Endothelial cell of umbilical vein (primary cell): ENCODE measurements around the gene OR1N2. TPM values are rescaled to one million over a fixed set of nuclear protein-coding genes. Genes with fewer than 3 reads are reported as not detected.

ENCODE experiments used
- BruUV-seq: library from RNA; stranded (reverse); fragments of 400-500 nt; replicated peaks from 2 replicates; lab custom pipeline; 2021; lab: Mats Ljungman, UMichigan
- CTCF ChIA-PET: fragments of 300-600, 350-600 bp; sonication (Branson Sonifier 250); formaldehyde crosslinking; loops from one replicate; lab custom pipeline; 2021; ENCODE audit warnings: antibody characterized with exemption, inconsistent platforms; lab: Charles Lee
- POLR2A ChIA-PET: fragments of 300-600, 350-600 bp; sonication (Branson Sonifier 250); formaldehyde crosslinking; loops from one replicate; lab custom pipeline; 2021; ENCODE audit warnings: antibody characterized with exemption, inconsistent platforms; lab: Charles Lee
- DNase-seq: peaks from one replicate; pipeline ENCODE4 v3.0.0-alpha.2; 2011; ENCODE audit warnings: low read depth, low spot score
- FAIRE-seq: peaks from 2 replicates; lab custom pipeline; 2011; peaks lifted over from hg19 to GRCh38; lab: Jason Lieb, UNC
- H2AFZ ChIP-seq: 2 replicates; pipeline ENCODE4 v1.6.0; 2012; ENCODE audit warnings: low read depth, low read length, control low read depth, inconsistent platforms
- H3K27ac ChIP-seq: 2 replicates; pipeline ENCODE4 v1.5.1; 2011; ENCODE audit warnings: low read depth, mild to moderate bottlenecking, control low read depth, low read length, moderate library complexity; ENCODE audit not compliant: insufficient read depth
- H3K27me3 ChIP-seq, 2 experiments: 2 replicates each; pipeline versions ENCODE4 v1.6.0 to v1.6.1; 2011; ENCODE audit warnings: low read length in 2 of 2, mixed read lengths in 1 of 2; ENCODE audit not compliant: control insufficient read depth in 2 of 2, insufficient read depth in 2 of 2
- H3K36me3 ChIP-seq, 2 experiments: 2 replicates in 1 of 2; 3 replicates in 1 of 2; pipeline ENCODE4 v1.5.1; 2011; ENCODE audit warnings: low read length in 2 of 2, mild to moderate bottlenecking in 1 of 2, moderate library complexity in 1 of 2; ENCODE audit not compliant: control insufficient read depth in 2 of 2, insufficient read depth in 2 of 2; ENCODE audit errors: extremely low read depth in 1 of 2
- H3K4me1 ChIP-seq: 3 replicates; pipeline ENCODE4 v1.5.1; 2011; ENCODE audit warnings: mild to moderate bottlenecking, low read length; ENCODE audit not compliant: control insufficient read depth, insufficient read depth; ENCODE audit errors: extremely low read depth
- H3K4me2 ChIP-seq: 2 replicates; pipeline ENCODE4 v1.6.1; 2011; ENCODE audit warnings: low read length, control low read depth, mixed read lengths; ENCODE audit not compliant: insufficient read depth
- H3K4me3 ChIP-seq, 3 experiments: fragments of 200-600 bp in 1 of 3; sonication (generic), shearing (Covaris generic) in 1 of 3; replicated peaks in 1 of 3; 2 replicates each; pipeline ENCODE4 v1.5.1; 2011 to 2016; ENCODE audit warnings: control low read depth in 3 of 3, low read length in 3 of 3, mild to moderate bottlenecking in 2 of 3, inconsistent platforms in 1 of 3, low read depth in 1 of 3, moderate library complexity in 1 of 3; ENCODE audit not compliant: insufficient read depth in 1 of 3
- H3K79me2 ChIP-seq: 2 replicates; pipeline ENCODE4 v1.6.0; 2012; ENCODE audit warnings: low read length, inconsistent platforms; ENCODE audit not compliant: control insufficient read depth, insufficient read depth
- H3K9ac ChIP-seq: replicated peaks from 2 replicates; pipeline ENCODE3; 2011; ENCODE audit warnings: low read length, control low read depth; ENCODE audit not compliant: insufficient read depth; ENCODE audit errors: extremely low read depth
- H3K9me1 ChIP-seq: replicated peaks from 3 replicates; pipeline ENCODE4 v1.6.0; 2011; ENCODE audit warnings: mild to moderate bottlenecking, low read length; ENCODE audit not compliant: control insufficient read depth, insufficient read depth; ENCODE audit errors: extremely low read depth
- H3K9me3 ChIP-seq: replicated peaks from 2 replicates; pipeline ENCODE4 v1.5.1; 2012; ENCODE audit warnings: low read length, inconsistent platforms; ENCODE audit not compliant: control insufficient read depth, insufficient read depth
- H4K20me1 ChIP-seq: replicated peaks from 2 replicates; pipeline ENCODE3; 2011; ENCODE audit warnings: mild to moderate bottlenecking, low read length; ENCODE audit not compliant: control insufficient read depth, insufficient read depth; ENCODE audit errors: extremely low read depth
- CTCF ChIP-seq, 2 donors: IDR thresholded peaks; 1 replicate in 1 of 2; 2 replicates in 1 of 2; pipeline ENCODE4 v1.5.1; 2011; ENCODE audit warnings: low read length in 2 of 2, mild to moderate bottlenecking in 2 of 2, moderate library complexity in 2 of 2, control low read depth in 1 of 2, inconsistent platforms in 1 of 2, low read depth in 1 of 2; ENCODE audit not compliant: insufficient read depth in 1 of 2; ENCODE audit errors: extremely low read depth in 1 of 2
- EZH2 ChIP-seq: IDR thresholded peaks from 2 replicates; pipeline ENCODE4 v1.6.1; 2012; ENCODE audit warnings: borderline replicate concordance, low read depth, mild to moderate bottlenecking, moderate library complexity, low read length, inconsistent platforms; ENCODE audit not compliant: severe bottlenecking
- FOS ChIP-seq: IDR thresholded peaks from 2 replicates; pipeline ENCODE4 v1.6.1; 2011; ENCODE audit warnings: mild to moderate bottlenecking, low read length, moderate library complexity, borderline replicate concordance; ENCODE audit not compliant: insufficient read depth
- GATA2 ChIP-seq: IDR thresholded peaks from 2 replicates; pipeline ENCODE4 v1.7.0; 2011; ENCODE audit warnings: low read depth, mild to moderate bottlenecking, moderate library complexity, mixed read lengths, low read length; ENCODE audit not compliant: insufficient read length, insufficient read depth
- JUN ChIP-seq: IDR thresholded peaks from 2 replicates; pipeline ENCODE4 v1.6.1; 2011; ENCODE audit warnings: borderline replicate concordance, low read depth; ENCODE audit not compliant: insufficient read length, insufficient read depth
- MAX ChIP-seq: IDR thresholded peaks from 2 replicates; pipeline ENCODE4 v1.6.1; 2011; ENCODE audit not compliant: insufficient read depth, insufficient read length
- MYC ChIP-seq: IDR thresholded peaks from one replicate; pipeline ENCODE4 v1.6.1; 2011; ENCODE audit warnings: mild to moderate bottlenecking, low read depth, low read length
- POLR2A ChIP-seq: IDR thresholded peaks from 2 replicates; pipeline ENCODE4 v1.6.1; 2012; ENCODE audit warnings: low read depth, mild to moderate bottlenecking, control low read depth, low read length
- POLR2AphosphoS5 ChIP-seq: IDR thresholded peaks from 2 replicates; pipeline ENCODE4 v1.6.1; 2012; ENCODE audit warnings: low read depth, mild to moderate bottlenecking, control low read depth, low read length, moderate library complexity; ENCODE audit not compliant: insufficient read depth
- dilution Hi-C: fragments of 300-500 bp; cut with MboI; formaldehyde crosslinking; loops from one replicate; pipeline ENCODE4 v1.15.0; 2019; ENCODE audit warnings: low sequenced_read_pairs; ENCODE audit not compliant: extremely low pct_ligation_motif_present
- intact Hi-C: fragments of 100-400 bp; cut with micrococcal nuclease; formaldehyde crosslinking; loops from one replicate; pipeline ENCODE4 v1.10.0; 2022
- polyA plus RNA-seq, 4 experiments: library from polyadenylated mRNA; depleted of rRNA in 3 of 4; stranded (reverse) in 3 of 4; unstranded in 1 of 4; fragments of >200 nt; gene quantifications; 2 replicates each; pipeline versions ENCODE4 v1.2.1 to v1.2.3, GENCODE V29; 2011 to 2012; ENCODE audit warnings: missing spikeins in 1 of 4
- total RNA-seq: library from RNA; stranded (reverse); gene quantifications from 2 replicates; pipeline ENCODE4 v1.2.3, GENCODE V29; 2021

OR1N2 gene
- total and polyA plus RNA-seq, 2 donors (not counting 3 experiments of a cell fraction or from before 2014, with no cell fraction given) = not detected

GRCh38 chr9:122551371-122551770 lies 1.5 kb upstream of the OR1N2 start:
- dilution Hi-C loops (no loop called here), intact Hi-C loops (no loop called here)
- Histone ChIP-seq H4K20me1 (no peaks in the 10 kb centered on the region), H3K36me3 (no peaks in the 10 kb centered on the region), H3K9me1 (no peaks in the 10 kb centered on the region), H3K9ac (no peak overlapping the region), H2AFZ (no peak overlapping the region), H3K4me1 (no peaks in the 10 kb centered on the region), H3K27me3 (peaks cover 2 to 3% of the 10 kb centered on the region in 2 experiments), H3K9me3 (no peaks in the 10 kb centered on the region), H3K79me2 (no peaks in the 10 kb centered on the region), H3K4me2 (no peak overlapping the region), H3K27ac (no peak overlapping the region), H3K4me3 (no peak overlapping the region)
- FAIRE-seq = no peak
- TF ChIP-seq MAX (no peak), FOS (no peak), EZH2 (no peak), JUN (no peak), GATA2 (no peak), CTCF (IDR thresholded peaks at IDR 0.05; ENCODE audit: extremely low read depth in 1 of 2, insufficient read depth in 1 of 2, low read depth in 1 of 2, low read length in 2 of 2) (no peak), MYC (no peak), POLR2AphosphoS5 (no peak), POLR2A (no peak)
- no peak for DNase-seq
- ChIA-PET CTCF (interaction anchor here (1.0 kb wide), 1 partner anchor 52 kb away, joined by 3 read pairs; no protein-coding TSS in a partner anchor), POLR2A (no interaction called here)
- no TSS peak for BruUV-seq
